GM13977 (cell line): ENCODE results near the gene ZBED2.

ENCODE experiments used
- DNase-seq: peaks from one replicate; pipeline ENCODE4 v3.0.0; 2012; ENCODE audit warnings: low spot score
- CTCF ChIP-seq: IDR thresholded peaks from 2 replicates; pipeline ENCODE4 v1.5.1; 2012; ENCODE audit warnings: mild to moderate bottlenecking, control low read depth; ENCODE audit not compliant: insufficient read depth; ENCODE audit errors: extremely low read depth, missing control alignments
- in situ Hi-C: fragments of 300-500 bp; cut with MboI; formaldehyde crosslinking; loops from one replicate; pipeline ENCODE4 v1.12.0; 2022; ENCODE audit warnings: low sequenced_read_pairs, low pct_unique_long_range_greater_than_20kb, mixed read lengths, inconsistent platforms; ENCODE audit not compliant: unreplicated experiment

Gene ZBED2

DNA sequence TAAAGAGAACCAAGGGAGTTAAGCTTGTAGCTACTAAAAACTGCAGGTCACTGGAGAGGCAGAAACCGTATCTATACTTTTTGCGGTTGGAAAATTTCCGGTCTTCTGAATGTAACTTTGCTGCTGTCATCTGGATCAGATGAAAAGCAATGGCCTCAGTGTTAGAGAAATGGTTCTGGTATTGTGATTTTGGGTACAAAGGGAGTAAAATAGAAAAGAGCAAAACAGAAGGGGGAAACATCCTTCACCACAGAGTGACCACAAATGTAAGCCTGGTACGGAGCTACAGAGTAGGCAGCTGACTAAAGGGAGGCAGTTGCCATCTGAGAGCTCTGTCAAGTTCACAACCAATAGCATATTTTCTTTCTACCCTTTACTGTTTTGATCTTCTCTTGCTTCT is 47.5 kb downstream of the ZBED2 start:
- in situ Hi-C loops: no loop called here
- DNase-seq: peak; percentile 34
- no peak for TF ChIP-seq CTCF

DNA sequence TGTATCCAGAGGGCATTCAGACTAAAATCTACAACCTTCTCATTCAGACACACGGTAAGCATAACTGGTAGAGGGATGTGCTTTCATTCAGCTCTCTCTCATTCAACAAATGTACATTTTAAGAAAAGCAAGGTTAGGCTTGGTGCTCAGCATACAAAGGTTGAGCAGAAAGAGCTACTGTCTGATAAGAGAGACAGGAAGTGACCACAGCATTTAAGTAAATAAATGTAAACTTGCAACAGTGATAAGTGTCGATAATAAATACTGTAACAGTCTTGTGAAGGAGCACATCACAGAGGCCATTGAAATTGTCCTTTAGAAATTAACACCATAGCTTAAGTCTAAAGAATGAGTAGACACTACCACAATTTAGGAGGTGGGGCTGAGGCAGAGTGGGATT is 49.8 kb downstream of the ZBED2 start:
- in situ Hi-C loops: no loop called here
- TF ChIP-seq CTCF: no peak
- no peak for DNase-seq
